Gastrocnemius medialis (tissue), 4 donors: ENCODE measurements around the gene RAD51B.

ENCODE experiments used
- POLR2A ChIP-seq, 2 donors: fragments of 450-650 bp; IDR thresholded peaks; one replicate each; pipeline ENCODE4 v1.6.1; 2017; ENCODE audit warnings: antibody characterized with exemption in 2 of 2, mild to moderate bottlenecking in 2 of 2, moderate library complexity in 2 of 2
- TF ChIP-seq, protein P1 (sequence below), 5 experiments: fragments of 450-650 bp in 3 of 5; fragments of 200-600 bp in 2 of 5; sonication (generic) in 2 of 5; IDR thresholded peaks in 4 of 5; conservative IDR thresholded peaks in 1 of 5; 1 replicate in 4 of 5; 2 replicates in 1 of 5; pipeline ENCODE4 v1.5.1; 2016 to 2019; ENCODE audit warnings: antibody characterized with exemption in 5 of 5, mild to moderate bottlenecking in 3 of 5, moderate library complexity in 3 of 5

DNA sequence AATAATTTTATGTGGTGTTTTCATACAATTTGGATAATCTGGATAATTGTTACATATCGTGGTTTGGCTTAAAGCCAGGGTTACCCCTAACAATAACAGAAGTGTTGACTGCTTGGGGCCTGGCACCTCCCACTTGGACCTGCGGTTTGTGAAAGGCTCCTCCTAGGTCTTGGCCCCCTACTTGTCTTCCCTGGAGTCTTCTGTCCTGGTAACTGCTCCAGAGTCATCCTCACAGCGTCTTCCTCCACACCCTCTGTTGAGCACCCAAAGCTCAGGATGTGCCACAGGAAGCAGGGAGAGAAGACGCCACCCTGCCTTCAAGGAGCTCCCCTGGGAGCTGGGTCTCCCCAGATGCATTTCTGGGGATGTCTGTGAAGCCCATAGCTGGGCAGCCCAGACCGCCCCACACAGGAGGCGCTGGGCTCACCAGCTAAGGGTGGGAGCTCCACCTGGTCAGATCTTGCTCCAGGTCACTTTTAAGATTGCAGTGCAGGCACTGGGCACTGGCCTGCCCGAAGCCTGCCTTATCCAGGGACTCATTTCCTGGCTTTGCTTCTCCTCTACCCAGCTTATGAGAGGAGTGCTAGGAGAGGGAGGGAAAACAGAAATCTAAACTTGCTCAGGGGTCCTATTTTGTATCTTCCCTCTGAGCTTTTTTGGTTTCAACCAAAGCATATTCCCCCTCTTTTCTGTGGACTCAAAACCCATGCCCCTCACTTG lies 875.1 kb downstream of the RAD51B start:
- TF ChIP-seq POLR2A (IDR thresholded peaks at IDR 0.05): no peak
- TF ChIP-seq, protein P1, sequence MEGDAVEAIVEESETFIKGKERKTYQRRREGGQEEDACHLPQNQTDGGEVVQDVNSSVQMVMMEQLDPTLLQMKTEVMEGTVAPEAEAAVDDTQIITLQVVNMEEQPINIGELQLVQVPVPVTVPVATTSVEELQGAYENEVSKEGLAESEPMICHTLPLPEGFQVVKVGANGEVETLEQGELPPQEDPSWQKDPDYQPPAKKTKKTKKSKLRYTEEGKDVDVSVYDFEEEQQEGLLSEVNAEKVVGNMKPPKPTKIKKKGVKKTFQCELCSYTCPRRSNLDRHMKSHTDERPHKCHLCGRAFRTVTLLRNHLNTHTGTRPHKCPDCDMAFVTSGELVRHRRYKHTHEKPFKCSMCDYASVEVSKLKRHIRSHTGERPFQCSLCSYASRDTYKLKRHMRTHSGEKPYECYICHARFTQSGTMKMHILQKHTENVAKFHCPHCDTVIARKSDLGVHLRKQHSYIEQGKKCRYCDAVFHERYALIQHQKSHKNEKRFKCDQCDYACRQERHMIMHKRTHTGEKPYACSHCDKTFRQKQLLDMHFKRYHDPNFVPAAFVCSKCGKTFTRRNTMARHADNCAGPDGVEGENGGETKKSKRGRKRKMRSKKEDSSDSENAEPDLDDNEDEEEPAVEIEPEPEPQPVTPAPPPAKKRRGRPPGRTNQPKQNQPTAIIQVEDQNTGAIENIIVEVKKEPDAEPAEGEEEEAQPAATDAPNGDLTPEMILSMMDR (IDR thresholded peaks at IDR 0.05 in 4 of 5, conservative IDR thresholded peaks at IDR 0.05 in 1 of 5): no peak
